Osteoblast (primary cell): ENCODE measurements around the gene TACC2. TPM values are rescaled to one million over a fixed set of nuclear protein-coding genes. Genes with fewer than 3 reads are reported as not detected.

ENCODE experiments used
- DNase-seq: peaks from one replicate; pipeline ENCODE4 v3.0.0; 2011; ENCODE audit warnings: low spot score, mixed read lengths; ENCODE audit not compliant: insufficient read length; ENCODE audit errors: missing footprints
- H2AFZ ChIP-seq: 2 replicates; pipeline ENCODE4 v1.6.0; 2011; ENCODE audit warnings: mild to moderate bottlenecking, low read length
- H3K27ac ChIP-seq: 2 replicates; pipeline ENCODE4 v1.5.1; 2011; ENCODE audit warnings: mild to moderate bottlenecking, low read depth, low read length, moderate library complexity
- H3K27me3 ChIP-seq: 2 replicates; pipeline ENCODE4 v1.6.0; 2012; ENCODE audit warnings: mild to moderate bottlenecking, control low read depth, inconsistent platforms, low read length, moderate library complexity; ENCODE audit not compliant: insufficient read depth
- H3K36me3 ChIP-seq: 2 replicates; pipeline ENCODE4 v1.5.1; 2011; ENCODE audit warnings: mild to moderate bottlenecking, low read length, control low read depth, moderate library complexity; ENCODE audit not compliant: insufficient read depth
- H3K4me1 ChIP-seq: 2 replicates; pipeline ENCODE4 v1.5.1; 2011; ENCODE audit warnings: mild to moderate bottlenecking, low read length, control low read depth, moderate library complexity; ENCODE audit not compliant: insufficient read depth
- H3K4me2 ChIP-seq: 2 replicates; pipeline ENCODE4 v1.6.0; 2011; ENCODE audit warnings: mild to moderate bottlenecking, low read length; ENCODE audit not compliant: insufficient read depth
- H3K4me3 ChIP-seq: fragments of 200-600 bp; sonication (generic); 3 replicates; pipeline ENCODE4 v1.5.1; 2012; ENCODE audit warnings: mild to moderate bottlenecking, low read length, inconsistent platforms; ENCODE audit not compliant: insufficient read depth
- H3K79me2 ChIP-seq: 2 replicates; pipeline ENCODE4 v1.6.0; 2012; ENCODE audit warnings: mild to moderate bottlenecking, low read length, control low read depth, inconsistent platforms; ENCODE audit not compliant: insufficient read depth
- H3K9me3 ChIP-seq: 2 replicates; pipeline ENCODE4 v1.5.1; 2011; ENCODE audit warnings: low read depth, low read length, control low read depth
- H4K20me1 ChIP-seq: 2 replicates; pipeline ENCODE4 v1.6.0; 2012; ENCODE audit warnings: mild to moderate bottlenecking, low read length, control low read depth; ENCODE audit not compliant: insufficient read depth
- CTCF ChIP-seq: IDR thresholded peaks from 2 replicates; pipeline ENCODE4 v1.5.1; 2011; ENCODE audit warnings: mild to moderate bottlenecking, low read depth, low read length, moderate library complexity; ENCODE audit errors: extremely low read depth
- total RNA-seq: library from RNA; depleted of rRNA; stranded (reverse); fragments of >200 nt; gene quantifications from 2 replicates; pipeline ENCODE4 v1.2.3, GENCODE V29; 2012

TACC2 gene
- total RNA-seq, 1 donor = 5.8 TPM

- Histone ChIP-seq H3K4me2 (no peak overlapping the region), H3K4me1 (peaks cover 23% of the 10 kb centered on the region), H3K4me3 (no peak overlapping the region), H3K27me3 (peaks cover 30% of the 10 kb centered on the region), H3K36me3 (no peaks in the 10 kb centered on the region), H3K9me3 (no peaks in the 10 kb centered on the region), H3K27ac (no peak overlapping the region), H2AFZ (no peak overlapping the region), H4K20me1 (no peaks in the 10 kb centered on the region), H3K79me2 (no peaks in the 10 kb centered on the region)
- no peak for TF ChIP-seq CTCF
- no peak for DNase-seq
Observed at GRCh38 chr10:122097935-122098334, 109.0 kb downstream of the TACC2 start.

GRCh38 chr10:122098924-122099323 lies 110.0 kb downstream of the TACC2 start:
- H3K79me2 ChIP-seq = no peaks in the 10 kb centered on the region
- peaks cover 21% of the 10 kb centered on the region for H3K27me3 ChIP-seq
- TF ChIP-seq CTCF = no peak
- peak overlapping the region; percentile 15 for H3K4me2 ChIP-seq
- peak; percentile 89 for DNase-seq
- no peaks in the 10 kb centered on the region for H4K20me1 ChIP-seq
- H3K27ac ChIP-seq = no peak overlapping the region
- no peak overlapping the region for H2AFZ ChIP-seq
- H3K4me1 ChIP-seq = peaks cover 23% of the 10 kb centered on the region
- H3K9me3 ChIP-seq = no peaks in the 10 kb centered on the region
- peak overlapping the region; percentile 1 for H3K4me3 ChIP-seq
- H3K36me3 ChIP-seq = no peaks in the 10 kb centered on the region

- H3K36me3 ChIP-seq = no peaks in the 10 kb centered on the region
- H3K4me1 ChIP-seq = peaks cover 23% of the 10 kb centered on the region
- DNase-seq = no peak
- H4K20me1 ChIP-seq = no peaks in the 10 kb centered on the region
- H3K27ac ChIP-seq = no peak overlapping the region
- peak overlapping the region; percentile 15 for H3K4me2 ChIP-seq
- H2AFZ ChIP-seq = no peak overlapping the region
- no peak overlapping the region for H3K4me3 ChIP-seq
- TF ChIP-seq CTCF = no peak
- H3K9me3 ChIP-seq = no peaks in the 10 kb centered on the region
- no peaks in the 10 kb centered on the region for H3K79me2 ChIP-seq
- peaks cover 20% of the 10 kb centered on the region for H3K27me3 ChIP-seq
Observed at GRCh38 chr10:122099562-122099961, 110.6 kb downstream of the TACC2 start.

GRCh38 chr10:122102146-122102868 lies 113.3 kb downstream of the TACC2 start:
- no peaks in the 10 kb centered on the region for H3K36me3 ChIP-seq
- H3K4me1 ChIP-seq = peaks cover 23% of the 10 kb centered on the region
- no peak for TF ChIP-seq CTCF
- no peak overlapping the region for H3K4me2 ChIP-seq
- H3K79me2 ChIP-seq = no peaks in the 10 kb centered on the region
- DNase-seq = no peak
- no peak overlapping the region for H2AFZ ChIP-seq
- H3K4me3 ChIP-seq = no peak overlapping the region
- no peak overlapping the region for H3K27ac ChIP-seq
- peaks cover 15% of the 10 kb centered on the region for H3K27me3 ChIP-seq
- H4K20me1 ChIP-seq = no peaks in the 10 kb centered on the region
- H3K9me3 ChIP-seq = no peaks in the 10 kb centered on the region
